IMR-90 (cell line): ENCODE data around the gene SMAD2. TPM values are rescaled to one million over a fixed set of nuclear protein-coding genes. Genes with fewer than 3 reads are reported as not detected.

ENCODE experiments used
- ATAC-seq: fragments of 200-7000 bp; cut with Tn5 transposase; 2 replicates; pipeline ENCODE4 v1.9.1; 2020; ENCODE audit warnings: low read depth, mild to moderate bottlenecking, moderate library complexity
- BruUV-seq: library from RNA; stranded (reverse); fragments of 400-500 nt; replicated peaks from 2 replicates; lab custom pipeline; 2021; lab: Mats Ljungman, UMichigan
- CTCF ChIA-PET: fragments of 300-600 bp; formaldehyde crosslinking; extraction: SDS; loops from one replicate; lab custom pipeline; 2021; ENCODE audit warnings: antibody characterized with exemption; lab: Yijun Ruan, JAX
- POLR2A ChIA-PET: fragments of 300-600 bp; sonication (Branson Sonifier 250); formaldehyde crosslinking; loops from one replicate; lab custom pipeline; 2022; ENCODE audit warnings: antibody characterized with exemption; ENCODE audit not compliant: unreplicated experiment; lab: Charles Lee
- DNase-seq: peaks from one replicate; pipeline ENCODE4 v3.0.0; 2013
- H2AFZ ChIP-seq: replicated peaks from 2 replicates; pipeline ENCODE3; 2013; ENCODE audit warnings: low read length, mild to moderate bottlenecking; ENCODE audit not compliant: poor library complexity
- H2AK5ac ChIP-seq: 2 replicates; pipeline ENCODE4 v1.6.1; 2013; ENCODE audit warnings: low read depth, low read length, inconsistent platforms
- H2AK9ac ChIP-seq: replicated peaks from 2 replicates; pipeline ENCODE3; 2013; ENCODE audit warnings: mild to moderate bottlenecking, low read depth, low read length, moderate library complexity; ENCODE audit not compliant: poor library complexity
- H2BK120ac ChIP-seq: 2 replicates; pipeline ENCODE4 v1.6.1; 2013; ENCODE audit warnings: low read depth, low read length, inconsistent platforms
- H2BK15ac ChIP-seq: 3 replicates; pipeline ENCODE4 v1.6.1; 2013; ENCODE audit warnings: low read depth, low read length, inconsistent platforms
- H2BK20ac ChIP-seq: 2 replicates; pipeline ENCODE4 v1.6.1; 2013; ENCODE audit warnings: low read depth, mild to moderate bottlenecking, inconsistent platforms, low read length, moderate library complexity
- H2BK5ac ChIP-seq: 2 replicates; pipeline ENCODE4 v1.6.1; 2013; ENCODE audit warnings: mild to moderate bottlenecking, low read depth, low read length, inconsistent platforms; ENCODE audit not compliant: poor library complexity, severe bottlenecking
- H3K14ac ChIP-seq: replicated peaks from 2 replicates; pipeline ENCODE4 v1.6.1; 2013; ENCODE audit warnings: low read depth, low read length, inconsistent platforms
- H3K18ac ChIP-seq: 2 replicates; pipeline ENCODE4 v1.6.1; 2013; ENCODE audit warnings: low read depth, low read length, control low read depth
- H3K23ac ChIP-seq: 2 replicates; pipeline ENCODE4 v1.6.1; 2013; ENCODE audit warnings: low read depth, low read length, inconsistent platforms
- H3K27ac ChIP-seq: 2 replicates; pipeline ENCODE4 v1.5.1; 2013; ENCODE audit warnings: mild to moderate bottlenecking, control low read depth, low read length; ENCODE audit not compliant: insufficient read depth
- H3K27me3 ChIP-seq: 2 replicates; pipeline ENCODE4 v1.6.1; 2013; ENCODE audit warnings: low read length; ENCODE audit not compliant: control insufficient read depth, insufficient read depth
- H3K36me3 ChIP-seq: 2 replicates; pipeline ENCODE4 v1.6.1; 2013; ENCODE audit warnings: low read length, mixed read lengths; ENCODE audit not compliant: control insufficient read depth, insufficient read depth
- H3K4ac ChIP-seq: 2 replicates; pipeline ENCODE4 v1.6.1; 2013; ENCODE audit warnings: low read depth, low read length, inconsistent platforms
- H3K4me1 ChIP-seq: 2 replicates; pipeline ENCODE4 v1.6.1; 2013; ENCODE audit warnings: low read length, mixed read lengths; ENCODE audit not compliant: control insufficient read depth, insufficient read depth
- H3K4me2 ChIP-seq: 2 replicates; pipeline ENCODE4 v1.6.1; 2013; ENCODE audit warnings: low read depth, mild to moderate bottlenecking, control low read depth, low read length, moderate library complexity
- H3K4me3 ChIP-seq: 2 replicates; pipeline ENCODE4 v1.5.1; 2013; ENCODE audit warnings: low read depth, mild to moderate bottlenecking, control low read depth, low read length, moderate library complexity; ENCODE audit not compliant: insufficient read depth
- H3K56ac ChIP-seq: 2 replicates; pipeline ENCODE4 v1.6.1; 2013; ENCODE audit warnings: low read length, inconsistent platforms; ENCODE audit not compliant: insufficient read depth; ENCODE audit errors: extremely low read depth
- H3K79me1 ChIP-seq, 2 experiments: 2 replicates each; pipeline ENCODE4 v1.6.1; 2013; ENCODE audit warnings: low read length in 2 of 2, inconsistent platforms in 1 of 2, low read depth in 1 of 2
- H3K9ac ChIP-seq: 2 replicates; pipeline ENCODE4 v1.6.1; 2013; ENCODE audit warnings: low read depth, low read length, control low read depth
- H3K9me1 ChIP-seq: 2 replicates; pipeline ENCODE4 v1.6.1; 2013; ENCODE audit warnings: low read length, inconsistent platforms; ENCODE audit not compliant: insufficient read depth
- H3K9me3 ChIP-seq: 2 replicates; pipeline ENCODE4 v1.6.1; 2013; ENCODE audit warnings: low read length; ENCODE audit not compliant: control insufficient read depth, insufficient read depth
- H4K20me1 ChIP-seq: 2 replicates; pipeline ENCODE4 v1.6.1; 2013; ENCODE audit warnings: low read length, inconsistent platforms; ENCODE audit not compliant: insufficient read depth
- H4K5ac ChIP-seq: 2 replicates; pipeline ENCODE4 v1.6.1; 2013; ENCODE audit warnings: mild to moderate bottlenecking, low read depth, low read length, control low read depth
- H4K8ac ChIP-seq, 2 experiments: 2 replicates each; pipeline ENCODE4 v1.6.1; 2013; ENCODE audit warnings: low read depth in 2 of 2, low read length in 2 of 2, control low read depth in 1 of 2, inconsistent platforms in 1 of 2
- H4K91ac ChIP-seq: 2 replicates; pipeline ENCODE4 v1.6.1; 2013; ENCODE audit warnings: low read depth, low read length, inconsistent platforms; ENCODE audit not compliant: insufficient read depth
- BHLHE40 ChIP-seq: fragments of 150-350 bp; IDR thresholded peaks from 2 replicates; pipeline ENCODE4 v1.6.1; 2016; ENCODE audit warnings: mild to moderate bottlenecking, low read depth, low read length
- CHD1 ChIP-seq: IDR thresholded peaks from 2 replicates; pipeline ENCODE4 v1.6.1; 2012; ENCODE audit warnings: low read depth, low read length, improper control_type of control experiment
- FOS ChIP-seq: fragments of 150-350 bp; IDR thresholded peaks from 2 replicates; pipeline ENCODE4 v1.6.1; 2016; ENCODE audit warnings: low read depth, low read length
- MXI1 ChIP-seq: IDR thresholded peaks from 2 replicates; pipeline ENCODE4 v1.6.1; 2012; ENCODE audit warnings: low read depth, mild to moderate bottlenecking, low read length, moderate library complexity, borderline replicate concordance
- NFE2L2 ChIP-seq: fragments of 150-350 bp; IDR thresholded peaks from 2 replicates; pipeline ENCODE4 v1.6.1; 2016; ENCODE audit warnings: low read depth, mild to moderate bottlenecking, low read length
- POLR2A ChIP-seq: IDR thresholded peaks from 2 replicates; pipeline ENCODE4 v1.6.1; 2012; ENCODE audit warnings: mild to moderate bottlenecking, low read depth, low read length
- RAD21 ChIP-seq: IDR thresholded peaks from 2 replicates; pipeline ENCODE4 v1.6.1; 2012; ENCODE audit warnings: low read length, improper control_type of control experiment
- RCOR1 ChIP-seq: IDR thresholded peaks from 2 replicates; pipeline ENCODE4 v1.6.1; 2012; ENCODE audit warnings: mild to moderate bottlenecking, low read length, improper control_type of control experiment; ENCODE audit not compliant: insufficient replicate concordance
- RFX5 ChIP-seq: IDR thresholded peaks from 2 replicates; pipeline ENCODE4 v1.8.0; 2012; ENCODE audit warnings: low read depth, mild to moderate bottlenecking, low read length, moderate library complexity
- SMC3 ChIP-seq: fragments of 150-350 bp; IDR thresholded peaks from 2 replicates; pipeline ENCODE4 v1.6.1; 2016; ENCODE audit warnings: low read depth, mild to moderate bottlenecking, antibody characterized with exemption, low read length, moderate library complexity
- WGBS, 2 experiments: methylation state at CpG; one replicate each; pipeline versions ENCODE4 v1.1.5 to v1.1.7; 2013; ENCODE audit warnings: missing lambda C conversion rate in 2 of 2; ENCODE audit not compliant: insufficient read length in 1 of 2; ENCODE audit errors: extremely low coverage in 2 of 2; 5-methylcytosine and 5-hydroxymethylcytosine counted together
- dilution Hi-C: fragments of 300-500 bp; cut with HindIII; formaldehyde crosslinking; loops from one replicate; pipeline ENCODE4 v1.14.3; 2018; ENCODE audit warnings: low sequenced_read_pairs; ENCODE audit not compliant: unreplicated experiment
- in situ Hi-C: fragments of 300-500 bp; cut with MboI; formaldehyde crosslinking; loops from 3 replicates; pipeline ENCODE4 v1.14.3; 2019; ENCODE audit warnings: low sequenced_read_pairs, inconsistent platforms, mixed read lengths
- intact Hi-C: fragments of 100-400 bp; cut with micrococcal nuclease; formaldehyde crosslinking; loops from 2 replicates; pipeline ENCODE4 v1.10.0; 2022
- polyA plus RNA-seq, 3 experiments: library from polyadenylated mRNA; depleted of rRNA; stranded (reverse); fragments of >200 nt; gene quantifications; 2 replicates each; pipeline ENCODE4 v1.2.3, GENCODE V29; 2012; ENCODE audit warnings: low replicate concordance in 1 of 3
- total RNA-seq: library from RNA; depleted of rRNA; stranded (reverse); fragments of >200 nt; gene quantifications from 2 replicates; pipeline ENCODE4 v1.2.3, GENCODE V29; 2012
- TF ChIP-seq, protein P1 (sequence below): fragments of 150-350 bp; IDR thresholded peaks from 2 replicates; pipeline ENCODE4 v1.6.1; 2017; ENCODE audit warnings: mild to moderate bottlenecking, antibody characterized with exemption, low read length, low read depth

The SMAD2 gene
- total and polyA plus RNA-seq, 2 of the 4 experiments (the other 2 are of a cell fraction), result 41.7 to 171 TPM

DNA sequence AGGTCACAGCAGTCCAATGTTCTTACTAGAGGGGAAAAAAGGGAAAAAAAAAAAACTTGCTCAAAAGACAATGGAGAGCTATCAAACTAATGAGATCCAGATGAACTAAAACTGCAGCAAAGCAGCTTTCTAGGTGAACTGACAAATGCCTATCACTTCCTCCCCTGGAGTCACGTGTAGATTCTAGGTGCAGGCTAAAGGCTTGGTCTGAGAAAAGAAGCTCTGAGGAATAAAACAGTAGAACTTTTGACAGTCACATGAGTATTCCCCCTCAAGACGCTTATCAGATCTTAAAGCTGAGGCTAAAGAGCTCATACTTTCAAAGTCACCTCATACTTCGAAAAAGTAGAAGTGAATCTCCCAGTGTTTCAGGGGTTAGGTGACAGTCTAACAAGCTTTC lies 42.3 kb downstream of the SMAD2 start:
- in situ Hi-C loops, result no loop called here
- no peak overlapping the region for H3K4ac ChIP-seq
- TF ChIP-seq SMC3, result no peak
- no peak for TF ChIP-seq RCOR1
- TF ChIP-seq, protein P1, sequence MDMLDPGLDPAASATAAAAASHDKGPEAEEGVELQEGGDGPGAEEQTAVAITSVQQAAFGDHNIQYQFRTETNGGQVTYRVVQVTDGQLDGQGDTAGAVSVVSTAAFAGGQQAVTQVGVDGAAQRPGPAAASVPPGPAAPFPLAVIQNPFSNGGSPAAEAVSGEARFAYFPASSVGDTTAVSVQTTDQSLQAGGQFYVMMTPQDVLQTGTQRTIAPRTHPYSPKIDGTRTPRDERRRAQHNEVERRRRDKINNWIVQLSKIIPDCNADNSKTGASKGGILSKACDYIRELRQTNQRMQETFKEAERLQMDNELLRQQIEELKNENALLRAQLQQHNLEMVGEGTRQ, result no peak
- TF ChIP-seq POLR2A, result no peak
- TF ChIP-seq FOS, result no peak
- TF ChIP-seq RAD21, result no peak
- no peak for TF ChIP-seq NFE2L2
- no peak for TF ChIP-seq RFX5
- no peak for TF ChIP-seq MXI1
- TF ChIP-seq CHD1, result no peak
- TF ChIP-seq BHLHE40, result no peak
- H3K9me1 ChIP-seq, result 0 out of 2 replicates have a peak, but pooled peaks cover 2% of the 10 kb centered on the region
- no peak overlapping the region for H4K91ac ChIP-seq
- dilution Hi-C loops, result no loop called here
- DNase-seq (no peak), ATAC-seq (no peak)
- no peak overlapping the region for H4K8ac ChIP-seq
- no peak overlapping the region for H2AK5ac ChIP-seq
- no peaks in the 10 kb centered on the region for H3K27me3 ChIP-seq
- H3K36me3 ChIP-seq, result peaks cover 3% of the 10 kb centered on the region; the same call in 1 of the 2 replicates
- no peak overlapping the region for H3K4me3 ChIP-seq
- peaks cover 6% of the 10 kb centered on the region; the same call in 1 of the 2 replicates for H3K4me1 ChIP-seq
- H3K9me3 ChIP-seq, result no peaks in the 10 kb centered on the region
- H3K23ac ChIP-seq, result no peak overlapping the region
- no peak overlapping the region for H3K4me2 ChIP-seq
- BruUV-seq, result no TSS peak
- no peak overlapping the region for H4K5ac ChIP-seq
- no peak overlapping the region for H3K9ac ChIP-seq
- no peak overlapping the region for H3K56ac ChIP-seq
- POLR2A ChIA-PET, result no interaction called here
- CTCF ChIA-PET, result interaction anchor here (0.8 kb wide), 1 partner anchor 20 kb away, joined by 5 read pairs; no protein-coding TSS in a partner anchor
- H3K79me1 ChIP-seq, result peaks cover 19 to 36% of the 10 kb centered on the region in 2 experiments
- WGBS, 2 experiments, result no CpG with 5 or more reads among the region's 3 CpGs
- H2AFZ ChIP-seq, result no peak overlapping the region
- intact Hi-C loops, result loop anchor here (5.0 kb wide), 1 partner anchor 39 kb away; no protein-coding TSS in a partner anchor
- H2BK120ac ChIP-seq, result no peak overlapping the region
- no peak overlapping the region for H2BK15ac ChIP-seq
- no peak overlapping the region for H3K18ac ChIP-seq
- no peak overlapping the region for H3K27ac ChIP-seq
- peaks cover 3% of the 10 kb centered on the region; the same call in 1 of the 2 replicates for H4K20me1 ChIP-seq
- no peak overlapping the region for H3K14ac ChIP-seq
- no peak overlapping the region for H2AK9ac ChIP-seq
- no peak overlapping the region for H2BK20ac ChIP-seq
- H2BK5ac ChIP-seq, result no peak overlapping the region
